ENCODE measurements around the gene MYT1.

MYT1 gene

GRCh38 chr20:64193058-64193457 lies 28.8 kb downstream of the MYT1 start:
- H3K4me3 ChIP-seq (ENCODE audit: low read length): no peak overlapping the region
- TF ChIP-seq ZNF274 (IDR thresholded peaks at IDR 0.05; ENCODE audit: low read depth, low read length): no peak

DNA sequence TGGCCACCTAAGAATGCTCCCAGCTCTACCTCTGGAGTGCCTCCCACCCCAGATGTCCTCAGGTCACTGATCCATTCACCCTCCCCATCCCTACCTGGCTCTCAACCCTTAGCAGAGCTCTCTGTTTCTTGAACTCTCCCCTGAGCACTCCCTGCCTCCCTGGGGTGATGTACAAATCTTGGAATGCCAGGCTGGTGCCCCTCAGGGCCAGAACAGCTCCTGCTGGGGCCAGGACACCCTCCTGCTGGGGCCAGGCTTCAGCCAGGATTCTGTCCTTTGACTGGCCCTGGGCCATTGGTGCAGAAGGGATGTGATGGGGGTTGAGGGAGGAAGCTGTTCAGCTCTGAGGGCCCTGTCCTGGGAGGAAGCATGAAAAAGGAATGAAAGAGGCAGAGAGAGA lies 30.0 kb downstream of the MYT1 start:
- TF ChIP-seq ZNF274 (IDR thresholded peaks at IDR 0.05; ENCODE audit: low read depth, low read length): no peak

GRCh38 chr20:64196309-64196708 lies 32.1 kb downstream of the MYT1 start:
- H3K4me3 ChIP-seq (ENCODE audit: low read length): no peak overlapping the region
- no peak for TF ChIP-seq ZNF274 (IDR thresholded peaks at IDR 0.05; ENCODE audit: low read depth, low read length)

More for the DNA sequence above, 30.0 kb downstream of the MYT1 start:
- H3K4me3 ChIP-seq (ENCODE audit: low read length): no peak overlapping the region

DNA sequence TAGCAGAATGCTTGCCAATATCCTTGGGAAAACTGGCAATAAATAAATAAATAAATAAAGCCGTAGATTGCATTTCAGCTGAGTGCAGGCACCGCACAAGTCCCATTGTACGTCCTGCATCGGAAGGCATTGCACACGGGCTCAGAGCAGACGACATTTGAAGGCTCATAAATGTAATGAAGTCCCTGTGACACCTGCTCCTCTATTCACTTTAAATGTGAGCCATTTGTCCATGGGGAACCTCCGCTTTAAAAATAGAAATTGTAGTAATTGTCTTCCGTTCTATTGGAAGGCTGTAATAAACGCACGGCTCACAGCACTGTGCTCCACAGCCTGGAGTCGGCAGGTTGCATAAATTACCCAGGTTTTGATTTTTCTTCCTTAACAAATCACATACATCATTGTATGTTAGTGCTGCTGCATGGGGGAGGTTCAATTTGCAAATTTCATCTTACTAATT lies 32.6 kb downstream of the MYT1 start:
- no peak for TF ChIP-seq ZNF274 (IDR thresholded peaks at IDR 0.05; ENCODE audit: low read depth, low read length)
- H3K4me3 ChIP-seq (ENCODE audit: low read length): no peak overlapping the region

DNA sequence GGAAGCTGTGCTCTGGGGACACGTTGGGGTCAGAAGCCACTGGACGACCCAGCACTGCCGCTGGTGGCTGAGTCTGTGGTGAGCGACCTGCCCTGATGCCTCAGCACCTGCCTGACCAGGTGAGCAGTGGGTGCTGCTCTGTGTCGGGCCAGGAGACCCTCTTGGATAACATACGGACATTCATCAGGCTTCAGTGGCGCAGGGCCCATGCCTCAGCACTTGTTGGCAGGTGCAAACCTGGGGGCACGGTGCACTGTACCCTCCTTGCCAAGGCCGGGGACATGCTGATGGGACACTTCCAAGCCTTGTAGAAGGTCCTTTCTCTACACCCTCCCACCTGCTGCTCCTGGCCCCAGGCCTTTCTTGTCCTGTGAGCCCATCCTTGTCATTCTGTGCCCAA lies 34.1 kb downstream of the MYT1 start:
- no peak overlapping the region for H3K4me3 ChIP-seq (ENCODE audit: low read length)
- no peak for TF ChIP-seq ZNF274 (IDR thresholded peaks at IDR 0.05; ENCODE audit: low read depth, low read length)

DNA sequence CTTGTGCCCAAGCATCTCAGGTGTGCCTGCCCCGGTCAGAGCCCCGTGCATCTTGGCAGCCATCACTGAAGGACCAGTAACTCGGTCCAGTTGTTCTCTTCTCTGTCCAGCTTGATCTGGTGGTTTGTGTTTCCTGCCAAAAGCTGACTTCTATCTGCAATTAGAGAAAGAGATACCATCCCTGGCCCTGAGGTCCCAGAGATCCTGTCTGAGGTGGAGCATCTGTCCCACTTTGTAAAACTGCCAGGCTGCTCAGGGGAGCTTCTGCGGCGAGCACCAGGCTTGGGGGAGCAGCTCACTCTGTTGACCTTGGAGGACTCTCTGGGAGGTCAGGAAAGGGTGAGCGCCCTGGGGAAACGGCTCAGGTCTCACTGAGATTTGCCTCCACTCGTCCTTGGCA lies 35.1 kb downstream of the MYT1 start:
- H3K4me3 ChIP-seq (ENCODE audit: low read length): no peak overlapping the region
- no peak for TF ChIP-seq ZNF274 (IDR thresholded peaks at IDR 0.05; ENCODE audit: low read depth, low read length)

- TF ChIP-seq ZNF274 (IDR thresholded peaks at IDR 0.05; ENCODE audit: low read depth, low read length): no peak
Observed at GRCh38 chr20:64200740-64201139, 36.5 kb downstream of the MYT1 start.

DNA sequence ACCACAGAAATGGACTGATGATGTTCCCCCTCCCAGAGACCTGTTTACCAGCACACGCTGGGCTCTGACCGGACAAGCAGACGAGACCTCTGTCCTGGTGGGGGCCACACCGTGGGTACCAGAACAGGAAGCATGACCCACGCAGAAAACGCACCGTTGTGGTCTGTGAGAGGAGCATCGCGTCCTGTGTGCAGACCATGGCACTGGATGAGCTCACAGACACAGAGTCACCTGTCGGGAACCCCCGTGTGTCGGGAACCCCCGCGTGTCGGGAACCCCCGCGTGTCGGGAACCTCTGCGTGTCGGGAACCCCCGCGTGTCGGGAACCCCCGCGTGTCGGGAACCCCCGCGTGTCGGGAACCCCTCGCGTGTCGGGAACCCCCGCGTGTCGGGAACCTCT lies 37.4 kb downstream of the MYT1 start:
- no peak overlapping the region for H3K4me3 ChIP-seq (ENCODE audit: low read length)
- no peak for TF ChIP-seq ZNF274 (IDR thresholded peaks at IDR 0.05; ENCODE audit: low read depth, low read length)

More at GRCh38 chr20:64200740-64201139, 36.5 kb downstream of the MYT1 start:
- H3K4me3 ChIP-seq (ENCODE audit: low read length): no peak overlapping the region

GRCh38 chr20:64203037-64203777 lies 39.0 kb downstream of the MYT1 start:
- no peak for TF ChIP-seq ZNF274 (IDR thresholded peaks at IDR 0.05; ENCODE audit: low read depth, low read length)
- no peak overlapping the region for H3K4me3 ChIP-seq (ENCODE audit: low read length)

- H3K4me3 ChIP-seq (ENCODE audit: low read length): no peak overlapping the region
- TF ChIP-seq ZNF274 (IDR thresholded peaks at IDR 0.05; ENCODE audit: low read depth, low read length): no peak
Observed at GRCh38 chr20:64205611-64206026, 41.4 kb downstream of the MYT1 start.

DNA sequence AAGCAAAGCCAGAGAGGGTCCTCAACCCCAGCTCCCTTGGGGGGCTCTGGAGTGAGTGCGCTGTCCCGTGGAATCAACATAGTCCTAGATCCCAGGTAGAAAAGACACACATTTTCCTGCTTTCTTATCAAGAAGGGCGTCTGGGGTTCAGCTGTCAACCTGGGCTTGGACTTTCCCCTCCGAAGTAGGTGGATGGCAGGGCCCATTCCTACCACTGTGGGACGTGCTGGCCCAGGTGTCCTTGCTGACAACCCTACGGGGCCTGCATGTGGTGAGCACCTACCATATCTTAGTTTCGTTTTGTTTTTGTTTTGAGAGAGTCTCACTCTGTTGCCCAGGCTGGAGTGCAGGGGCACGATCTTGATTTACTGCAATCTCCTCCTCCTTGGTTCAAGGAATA lies 42.4 kb downstream of the MYT1 start:
- TF ChIP-seq ZNF274 (IDR thresholded peaks at IDR 0.05; ENCODE audit: low read depth, low read length): no peak
- no peak overlapping the region for H3K4me3 ChIP-seq (ENCODE audit: low read length)

- no peak overlapping the region for H3K4me3 ChIP-seq (ENCODE audit: low read length)
- TF ChIP-seq ZNF274 (IDR thresholded peaks at IDR 0.05; ENCODE audit: low read depth, low read length): no peak
Observed at GRCh38 chr20:64207641-64208590, 43.7 kb downstream of the MYT1 start.

GRCh38 chr20:64209148-64209547 lies 44.9 kb downstream of the MYT1 start:
- no peak for TF ChIP-seq ZNF274 (IDR thresholded peaks at IDR 0.05; ENCODE audit: low read depth, low read length)
- H3K4me3 ChIP-seq (ENCODE audit: low read length): no peak overlapping the region

DNA sequence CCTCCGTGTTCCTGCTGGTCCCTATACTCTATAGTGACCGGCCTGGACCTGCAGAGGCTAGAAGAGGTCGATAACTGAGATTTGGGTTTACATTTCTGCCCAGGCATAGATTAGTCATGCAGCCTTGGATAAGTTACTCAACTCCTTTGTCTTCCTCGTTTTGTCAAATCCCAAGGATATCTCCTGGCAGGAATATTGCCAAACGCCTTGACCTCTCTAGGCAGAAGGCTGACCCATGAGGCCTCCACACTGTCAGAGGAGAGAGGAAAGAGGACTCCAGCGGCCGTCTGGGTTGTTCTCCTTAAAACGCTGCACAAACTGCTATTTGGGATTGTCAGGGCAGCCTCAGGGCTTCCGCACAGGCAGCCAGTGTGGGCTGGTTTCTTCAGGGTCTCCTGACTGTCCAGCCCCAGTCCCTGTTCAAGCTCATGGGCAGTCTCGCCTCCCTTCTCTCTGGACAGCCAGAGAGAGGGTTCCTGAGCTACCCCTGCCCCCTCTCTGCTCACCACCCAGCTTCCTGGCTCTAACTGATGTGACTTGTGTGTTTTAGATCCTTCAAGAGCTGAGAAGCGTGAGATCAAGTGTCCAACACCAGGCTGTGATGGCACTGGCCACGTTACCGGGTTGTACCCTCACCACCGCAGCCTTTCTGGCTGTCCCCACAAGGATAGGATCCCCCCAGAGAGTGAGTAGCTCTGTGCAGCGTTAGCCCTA lies 46.6 kb downstream of the MYT1 start:
- no peak overlapping the region for H3K4me3 ChIP-seq (ENCODE audit: low read length)
- no peak for TF ChIP-seq ZNF274 (IDR thresholded peaks at IDR 0.05; ENCODE audit: low read depth, low read length)

All from GM08714 (cell line).